NCI-H187 treated with DMSO at 0.1 percent for 48 hours (cell line): Measurements from ENCODE around the gene CDADC1.
"Not testable (repeated sequence)": the region's sequence is repeated elsewhere in the genome, so short reads cannot be mapped to it uniquely, and the experiment has no call there.

Source experiments
- DNase-seq: peaks from one replicate; lab custom pipeline; 2025; lab: John Stamatoyannopoulos, UW

Gene CDADC1

DNA sequence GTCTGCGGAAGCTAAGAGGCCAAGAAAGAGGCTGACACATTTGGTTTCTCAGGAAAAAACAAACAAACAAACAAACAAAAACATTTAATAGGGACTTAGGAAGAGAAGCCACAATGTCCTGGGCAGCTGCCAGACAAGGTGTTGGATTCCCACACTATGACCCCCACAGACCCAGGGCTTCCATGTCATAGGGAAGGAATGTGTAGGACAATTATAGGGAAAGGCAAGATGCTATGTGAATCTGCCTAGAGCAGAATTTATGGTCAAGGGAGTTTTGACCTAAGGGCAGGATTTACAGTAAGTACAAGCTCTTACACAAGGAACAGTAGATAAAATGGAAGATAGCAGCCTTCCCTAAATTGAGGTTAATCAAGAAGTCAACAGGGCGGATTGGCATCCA is 9.1 kb upstream of the CDADC1 start:
- no peak for DNase-seq

DNA sequence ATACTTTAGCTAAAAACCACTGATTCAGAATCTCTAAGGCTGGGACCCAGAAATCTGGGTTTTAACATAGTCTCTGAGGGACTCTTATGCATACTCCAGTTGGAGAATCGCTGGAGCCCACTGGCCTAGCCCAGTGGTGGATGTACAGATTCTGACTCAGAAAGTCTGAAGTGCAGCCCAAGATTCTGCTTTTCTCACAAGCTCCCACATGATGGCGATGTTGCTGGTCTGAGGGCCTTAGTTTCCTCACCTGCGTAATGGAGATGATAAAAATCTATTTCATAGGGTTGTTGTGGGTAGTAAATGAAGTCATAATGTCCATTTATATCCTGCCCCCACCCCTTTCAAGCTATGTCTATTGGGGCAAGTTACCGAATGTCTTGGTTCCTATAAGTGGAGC is 7.7 kb upstream of the CDADC1 start:
- no peak for DNase-seq

DNA sequence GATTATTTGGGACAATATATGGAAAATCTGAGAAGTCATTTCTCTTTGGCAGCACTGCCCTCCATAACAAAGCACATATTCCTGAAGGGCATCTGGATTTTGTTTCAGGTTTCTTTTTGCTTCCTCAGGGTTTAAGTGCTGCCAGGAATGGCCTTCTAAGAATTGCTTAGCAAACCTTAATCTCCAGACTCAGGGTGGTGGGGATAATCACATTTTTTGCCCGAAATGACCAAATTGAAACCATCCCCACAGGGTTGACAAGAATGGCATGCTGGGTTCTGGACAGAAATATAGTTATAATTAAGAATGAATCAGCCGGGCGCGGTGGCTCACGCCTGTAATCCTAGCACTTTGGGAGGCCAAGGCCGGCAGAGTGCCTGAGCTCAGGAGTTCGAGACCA is 6.4 kb upstream of the CDADC1 start:
- DNase-seq, result no peak

DNA sequence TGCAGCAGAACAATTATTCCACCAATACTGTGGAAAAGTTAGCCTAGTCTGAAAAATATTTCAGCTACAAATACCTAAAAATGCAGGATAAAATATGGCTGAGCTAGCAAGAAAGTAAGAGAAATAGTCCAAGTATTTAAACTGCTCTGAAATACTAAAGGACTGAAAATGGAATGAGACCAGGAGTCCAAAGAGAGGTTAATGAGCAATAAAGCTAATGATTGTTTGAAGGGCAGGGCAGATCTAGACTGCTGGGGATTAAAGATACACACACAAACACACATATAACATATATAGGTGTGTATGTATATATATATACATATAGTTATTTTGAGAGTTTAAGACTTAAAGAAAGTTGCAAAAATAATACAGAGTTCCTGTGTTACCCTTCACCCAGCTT is 2.6 kb upstream of the CDADC1 start:
- DNase-seq, result no peak

DNA sequence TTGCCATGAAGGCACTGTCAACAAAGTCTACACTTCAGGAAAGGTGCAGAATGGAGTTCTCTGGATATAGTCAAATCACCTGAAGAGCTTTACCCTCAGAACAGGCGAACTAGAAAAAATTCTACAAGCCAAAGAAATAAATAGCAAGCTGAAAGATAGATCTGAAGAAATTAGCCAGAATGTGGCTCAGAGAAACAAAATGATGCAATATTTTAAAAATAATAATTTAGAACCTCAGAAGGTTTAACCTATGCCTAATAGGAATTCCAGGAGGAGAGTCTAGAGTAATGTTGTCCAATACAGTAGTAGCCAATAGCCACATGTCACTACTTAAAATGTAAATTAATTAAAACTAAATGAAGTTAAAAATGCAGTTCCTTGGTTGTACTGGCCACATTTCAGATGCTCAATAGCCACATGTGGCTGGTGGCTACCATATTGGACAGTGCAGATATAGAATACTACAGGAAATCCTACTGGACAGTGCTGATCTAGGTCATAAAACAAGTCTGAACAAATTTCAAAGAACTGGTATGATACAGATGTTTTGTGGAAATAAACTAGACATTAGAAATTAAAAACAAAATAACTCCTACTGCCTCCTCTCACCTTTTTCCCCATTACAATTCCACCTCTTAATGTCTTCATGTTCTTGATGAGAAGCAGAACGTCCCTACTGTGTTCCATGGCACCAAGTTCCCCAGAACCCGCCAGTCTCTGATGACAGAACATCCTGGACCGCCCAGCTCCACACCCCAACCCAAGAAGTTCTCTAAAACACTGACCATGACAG is 679 bp upstream of the CDADC1 start:
- no peak for DNase-seq

DNA sequence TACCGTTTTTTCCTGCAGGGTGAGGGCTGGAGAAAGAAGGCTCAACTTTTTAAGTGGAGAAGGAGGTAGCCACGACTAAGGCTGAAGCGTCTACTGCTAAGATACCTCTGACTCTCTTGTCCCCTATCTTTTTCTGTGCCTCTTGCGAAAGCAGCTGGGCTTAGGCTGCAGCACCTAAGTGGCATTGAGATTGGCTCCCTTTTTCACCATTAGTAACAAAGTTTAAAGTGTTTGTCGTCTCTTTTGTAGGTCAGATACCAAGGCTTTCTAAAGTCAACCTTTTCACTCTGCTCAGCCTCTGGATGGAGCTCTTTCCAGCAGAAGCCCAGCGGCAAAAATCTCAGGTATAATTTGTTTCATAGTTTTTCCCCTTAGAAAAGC is 887 bp downstream of the CDADC1 start:
- no peak for DNase-seq

DNA sequence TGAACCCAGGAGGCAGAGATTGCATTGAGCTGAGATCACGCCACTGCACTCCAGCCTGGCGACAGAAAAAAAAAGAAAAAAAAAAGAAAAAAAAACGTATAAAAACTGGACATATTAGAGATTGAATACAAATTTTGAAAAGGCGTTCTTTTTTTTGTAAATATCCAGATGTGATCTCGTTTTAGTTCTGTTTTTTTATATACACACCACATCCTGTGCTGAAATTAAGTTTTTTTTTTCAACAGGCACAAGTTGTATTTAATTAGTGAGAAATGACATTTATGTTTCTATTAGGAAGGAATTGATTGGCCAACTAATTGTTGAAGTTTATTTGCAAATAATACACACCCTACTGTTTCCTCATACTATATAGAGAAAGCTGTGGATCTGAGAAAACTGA is 3.6 kb downstream of the CDADC1 start:
- no peak for DNase-seq

DNA sequence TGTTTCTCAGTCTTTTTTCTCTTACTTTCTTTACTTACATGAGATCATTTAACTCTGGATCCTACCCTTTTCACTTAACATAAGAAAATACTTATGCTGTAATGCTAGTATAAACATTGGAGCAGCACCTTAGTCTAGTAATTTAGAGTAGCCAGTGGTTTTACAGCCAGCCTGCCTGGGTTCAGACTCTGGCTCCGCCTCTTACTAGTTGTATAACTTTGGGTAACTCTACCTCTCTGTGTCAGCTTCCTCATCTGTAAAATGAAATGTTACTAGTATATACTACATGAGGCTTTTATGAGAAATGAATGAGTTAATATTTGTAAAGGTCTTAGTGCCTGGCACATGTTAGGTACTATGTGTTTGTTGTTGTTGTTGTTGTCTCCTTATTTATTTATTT is 5.6 kb downstream of the CDADC1 start:
- no peak for DNase-seq

DNA sequence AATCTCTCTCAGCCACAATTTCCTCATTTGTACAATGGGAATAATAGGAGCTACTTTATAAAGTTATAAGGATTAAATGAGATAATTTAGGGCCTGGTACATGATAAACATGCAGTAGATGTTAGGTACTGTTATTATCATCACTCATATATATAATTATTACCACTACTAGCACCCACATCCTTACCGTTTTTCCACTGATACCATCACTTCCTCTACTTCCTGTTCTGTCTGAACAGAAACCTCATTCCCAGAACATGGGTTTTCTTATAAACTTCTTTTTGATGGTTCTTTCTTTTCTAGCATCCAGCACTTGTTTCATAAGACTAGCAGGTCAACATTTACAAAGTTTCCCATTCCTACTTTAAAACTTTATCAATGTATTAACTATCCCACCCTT is 6.3 kb downstream of the CDADC1 start:
- no peak for DNase-seq

DNA sequence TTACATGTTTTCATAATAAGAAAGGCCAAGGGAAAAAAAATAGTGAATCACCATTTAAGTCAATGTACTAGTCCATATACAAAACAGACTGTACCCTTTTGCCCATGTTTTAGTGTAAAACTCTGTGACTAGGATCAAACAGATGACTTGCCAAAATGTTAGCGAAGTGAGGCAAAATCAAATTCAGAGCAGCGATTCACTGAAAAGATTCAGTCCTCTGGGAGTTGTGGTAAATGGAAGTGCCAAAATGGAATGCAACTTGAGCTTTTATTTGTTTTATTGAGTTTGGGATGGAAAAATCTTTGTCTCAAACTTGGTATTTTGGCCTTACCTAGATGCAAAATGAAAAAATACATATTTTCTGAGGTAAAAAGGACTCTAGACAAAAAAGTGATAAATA is 9.1 kb downstream of the CDADC1 start:
- DNase-seq, result no peak

DNA sequence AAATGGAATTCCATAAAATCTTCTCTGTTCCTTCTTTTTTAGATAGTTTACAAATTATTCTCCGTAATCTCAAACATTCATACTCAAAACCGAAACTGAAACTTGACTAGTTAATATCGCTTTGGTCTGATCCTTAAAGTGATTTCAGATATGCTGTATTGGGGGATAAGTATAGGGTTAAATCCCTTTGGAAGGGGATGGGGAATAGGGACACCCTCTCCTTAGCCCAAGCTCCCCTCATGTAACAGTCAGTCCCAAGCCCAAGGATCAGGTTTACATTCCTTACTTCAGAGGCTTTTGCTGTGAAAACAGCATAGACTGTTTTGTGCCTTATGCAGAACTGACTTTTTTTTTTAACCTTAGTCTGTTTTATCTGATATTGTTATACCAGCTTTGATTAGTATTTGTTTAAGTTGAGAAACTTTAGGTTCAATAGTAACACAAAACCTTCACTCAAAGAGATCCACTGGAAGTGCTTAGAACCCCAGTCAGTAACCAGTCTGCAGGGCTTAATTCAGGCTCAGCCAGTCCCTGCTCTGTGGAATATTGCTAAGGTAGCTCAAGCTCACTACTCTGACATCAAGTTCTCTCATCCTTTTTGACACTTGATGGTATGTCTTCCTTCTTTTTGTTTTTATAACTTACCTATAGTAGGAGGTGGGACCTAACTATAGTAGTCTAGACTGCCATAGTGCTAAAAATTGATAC is 10.5 kb downstream of the CDADC1 start:
- DNase-seq, result no peak

DNA sequence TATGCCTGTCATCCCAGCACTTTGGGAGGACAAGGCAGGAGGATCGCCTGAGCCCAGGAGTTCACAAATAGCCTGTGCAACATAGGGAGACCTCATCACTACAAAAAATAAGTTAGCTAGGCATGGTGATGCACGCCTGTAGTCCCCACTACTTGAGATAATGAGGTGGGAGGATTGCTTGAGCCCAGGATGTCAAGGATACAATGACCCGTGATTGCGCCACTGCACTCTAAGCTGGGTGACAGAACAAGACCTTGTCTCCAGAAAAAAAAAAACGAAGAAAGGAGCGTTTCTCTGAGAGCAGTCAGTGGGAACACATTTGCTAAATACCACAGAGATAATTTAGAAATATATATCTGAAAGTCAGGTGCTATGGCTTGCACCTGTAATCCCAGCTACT is 11.9 kb downstream of the CDADC1 start:
- no peak for DNase-seq

DNA sequence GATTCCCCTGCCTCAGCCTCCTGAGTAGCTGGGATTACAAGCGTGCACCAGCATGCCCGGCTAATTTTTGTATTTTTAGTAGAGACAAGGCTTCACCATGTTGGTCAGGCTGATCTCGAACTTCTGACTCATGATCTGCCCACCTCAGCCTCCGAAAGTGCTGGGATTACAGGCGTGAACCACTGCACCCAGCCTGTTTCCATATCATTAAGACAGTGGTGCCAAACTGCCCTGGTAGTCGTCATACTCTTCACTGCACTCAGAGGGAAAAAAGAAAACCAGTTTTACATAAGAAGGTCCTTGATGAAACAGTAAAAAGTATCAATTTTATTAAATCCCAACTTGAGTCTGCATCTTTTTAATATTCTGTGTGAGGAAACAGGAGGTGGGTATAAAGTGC is 14.9 kb downstream of the CDADC1 start:
- no peak for DNase-seq

DNA sequence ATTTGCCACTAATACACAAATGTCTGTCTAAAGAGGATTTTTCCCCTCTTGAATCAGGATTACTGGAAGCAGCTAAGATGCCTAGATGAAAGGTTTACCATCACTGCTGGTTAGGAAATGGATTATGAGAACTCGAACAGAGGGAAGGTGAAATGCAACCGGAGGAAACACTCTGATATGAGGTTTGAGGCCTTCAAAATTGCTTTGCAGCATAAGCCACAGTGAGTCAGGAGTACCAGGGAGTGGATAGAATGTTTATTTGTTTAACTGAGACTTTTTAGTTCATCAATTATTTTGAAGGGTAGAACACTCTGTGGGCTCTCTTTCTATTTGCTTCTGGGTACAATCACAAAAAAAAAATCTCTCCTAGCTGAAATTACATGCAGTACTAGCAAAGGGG is 18.1 kb downstream of the CDADC1 start:
- no peak for DNase-seq

DNA sequence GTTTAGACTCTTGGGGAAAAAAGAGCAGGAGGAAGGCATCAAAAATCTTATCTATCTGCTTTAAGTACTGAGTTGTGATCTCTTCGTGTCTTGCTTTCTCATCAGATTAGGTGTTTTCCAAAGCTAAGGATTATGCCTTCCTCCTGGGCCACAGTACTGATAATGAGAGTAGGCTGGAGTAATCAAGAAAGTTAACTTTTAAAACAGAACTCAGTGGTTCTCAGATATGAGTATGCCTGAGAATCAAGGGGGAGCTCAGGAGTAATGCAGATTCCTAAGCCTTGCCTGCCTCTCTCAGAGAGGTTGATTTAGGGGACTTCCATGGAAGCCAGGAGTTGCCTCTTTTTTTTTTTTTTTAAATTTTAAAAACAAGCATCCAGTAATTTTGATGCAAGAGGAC is 23.5 kb downstream of the CDADC1 start:
- no peak for DNase-seq

DNA sequence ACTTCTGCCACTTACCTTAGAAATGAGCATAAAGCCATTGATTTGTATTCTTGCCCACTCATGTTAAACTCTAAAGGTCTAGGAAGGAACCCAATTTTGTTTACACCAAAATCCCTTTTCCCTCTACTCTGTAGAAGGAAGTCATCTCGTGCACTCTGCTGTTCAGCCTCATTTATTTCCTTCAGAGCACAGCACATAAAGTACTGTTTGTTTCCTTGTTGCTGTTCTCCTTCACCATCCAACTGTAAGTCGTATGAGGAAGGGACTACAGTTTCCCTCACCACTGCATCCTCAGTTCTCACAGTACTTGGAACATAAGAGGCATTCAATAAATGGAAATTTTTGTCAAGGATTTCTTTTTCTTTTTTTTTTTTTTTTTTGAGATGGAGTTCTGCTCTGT is 24.6 kb downstream of the CDADC1 start:
- no peak for DNase-seq

DNA sequence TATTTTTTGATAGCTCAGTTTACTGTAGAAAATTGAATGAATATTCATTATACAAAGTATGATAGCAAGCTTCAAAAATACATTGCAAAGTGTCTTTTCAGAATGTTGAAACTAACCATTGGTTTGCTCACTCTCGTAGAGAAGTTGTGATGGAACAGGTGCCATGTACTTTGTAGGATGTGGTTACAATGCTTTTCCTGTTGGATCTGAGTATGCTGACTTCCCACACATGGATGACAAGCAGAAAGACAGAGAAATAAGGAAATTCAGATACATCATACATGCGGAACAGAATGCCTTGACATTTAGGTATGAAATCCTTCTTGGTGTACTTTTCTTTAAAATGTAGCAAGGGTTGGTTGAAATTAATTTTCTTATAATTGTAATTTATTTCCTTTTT is 30.5 kb downstream of the CDADC1 start:
- DNase-seq, result no peak

DNA sequence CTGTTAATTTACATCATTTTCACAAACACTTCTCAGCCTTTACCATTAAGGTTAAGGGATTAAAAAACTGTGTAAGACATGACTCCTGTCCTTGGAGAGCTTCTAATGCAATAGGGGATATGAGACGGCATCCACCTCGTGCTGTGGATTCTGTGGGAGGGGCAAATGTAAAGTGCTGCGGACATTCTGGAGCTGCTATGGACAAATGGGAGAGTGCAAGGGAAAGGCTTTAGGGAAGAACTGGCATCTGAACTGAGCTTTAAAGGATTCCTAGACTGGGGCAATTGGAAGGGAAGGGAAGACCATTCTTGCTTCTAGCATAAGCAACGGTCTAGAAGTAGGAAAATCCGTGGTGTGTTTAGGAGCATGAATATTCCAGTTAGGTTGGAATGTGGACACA is 31.4 kb downstream of the CDADC1 start:
- DNase-seq, result no peak

DNA sequence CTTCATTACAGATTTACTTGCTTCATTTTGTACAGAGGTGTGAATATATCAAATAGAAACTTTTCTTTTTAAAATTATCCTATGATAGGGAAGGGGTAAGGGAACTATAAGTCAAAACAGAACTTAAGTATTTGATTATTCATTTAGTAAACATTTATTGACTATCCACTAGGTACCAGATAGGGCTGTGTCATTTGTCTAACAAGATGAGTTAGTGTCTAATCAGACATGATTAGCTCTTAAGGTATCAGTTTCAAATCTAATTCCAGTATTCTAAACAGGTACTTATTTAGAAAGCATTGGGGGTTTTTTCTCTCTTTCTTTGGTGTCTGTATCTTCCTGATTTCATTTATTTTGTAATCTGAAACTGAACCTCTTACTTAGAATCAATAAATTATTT is 32.2 kb downstream of the CDADC1 start:
- DNase-seq, result no peak

DNA sequence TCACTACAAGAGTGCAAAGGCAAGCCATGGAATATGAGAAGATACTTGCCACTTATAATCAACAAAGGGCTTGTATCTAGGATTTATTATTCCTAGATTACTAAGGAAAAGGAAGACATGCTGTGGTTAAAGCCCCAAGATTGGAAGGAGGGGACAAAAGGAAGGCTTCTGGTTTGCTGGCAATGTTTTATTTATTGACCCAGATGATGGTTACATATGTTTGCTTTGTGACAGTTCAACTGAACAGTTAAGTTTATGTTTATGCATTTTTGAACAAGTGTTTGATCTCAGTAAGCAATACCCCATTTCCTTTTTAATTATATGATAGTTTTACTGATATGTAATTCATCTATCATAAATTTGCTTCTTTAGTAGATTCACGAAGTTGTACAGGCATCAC is 40.3 kb downstream of the CDADC1 start:
- no peak for DNase-seq

DNA sequence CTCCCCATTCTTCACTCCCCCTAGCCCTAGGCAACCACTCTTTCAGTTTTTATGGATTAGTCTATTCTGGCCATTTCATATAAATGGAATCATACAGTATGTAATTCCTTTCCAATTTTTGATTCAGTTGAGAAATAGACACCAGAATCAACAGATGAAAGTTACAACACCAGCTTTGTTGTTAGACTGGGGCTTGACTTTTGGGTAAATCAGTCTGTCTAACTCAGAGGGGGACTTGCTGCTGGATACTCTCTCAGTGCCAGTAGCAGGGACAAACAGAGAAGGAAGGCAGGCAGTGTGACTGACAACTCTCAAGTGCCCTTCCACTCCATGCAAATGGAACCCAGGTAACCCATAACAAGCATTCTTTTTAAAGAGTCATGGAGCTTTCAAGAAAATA is 40.7 kb downstream of the CDADC1 start:
- no peak for DNase-seq

DNA sequence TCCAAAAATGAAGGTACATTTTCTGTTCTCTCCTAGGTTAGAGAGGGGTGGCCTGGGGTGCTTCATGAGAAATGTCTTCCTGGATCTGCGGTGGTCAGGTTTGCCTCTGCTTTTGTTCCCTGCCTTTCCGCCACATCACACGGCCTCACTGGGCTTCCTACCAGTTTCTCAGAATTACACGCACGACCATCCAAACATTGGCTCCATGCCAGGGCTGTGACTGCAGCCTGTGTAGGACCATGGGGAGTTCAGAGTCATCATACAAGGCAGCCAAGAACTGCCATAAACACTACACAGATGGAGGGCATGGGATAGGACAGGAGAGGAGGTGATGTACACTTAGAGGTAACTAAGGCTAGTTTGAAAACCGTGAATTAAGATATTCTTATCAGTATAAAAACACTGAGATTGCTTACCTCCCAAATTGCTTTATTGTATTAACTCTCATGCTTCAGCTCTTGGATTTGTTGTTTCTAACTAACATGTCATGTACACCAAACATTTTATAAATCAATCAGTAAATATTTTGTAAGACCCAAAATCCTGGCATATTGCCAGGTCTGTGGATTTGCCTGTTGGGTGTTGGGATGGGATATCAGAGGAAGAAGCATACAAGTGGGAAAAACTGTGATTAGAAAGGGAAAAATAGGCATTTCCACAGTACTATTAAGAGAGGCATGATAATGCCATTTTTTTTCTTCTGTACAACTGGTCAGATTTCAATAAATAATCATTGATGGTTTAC is 45.2 kb downstream of the CDADC1 start:
- DNase-seq, result no peak

DNA sequence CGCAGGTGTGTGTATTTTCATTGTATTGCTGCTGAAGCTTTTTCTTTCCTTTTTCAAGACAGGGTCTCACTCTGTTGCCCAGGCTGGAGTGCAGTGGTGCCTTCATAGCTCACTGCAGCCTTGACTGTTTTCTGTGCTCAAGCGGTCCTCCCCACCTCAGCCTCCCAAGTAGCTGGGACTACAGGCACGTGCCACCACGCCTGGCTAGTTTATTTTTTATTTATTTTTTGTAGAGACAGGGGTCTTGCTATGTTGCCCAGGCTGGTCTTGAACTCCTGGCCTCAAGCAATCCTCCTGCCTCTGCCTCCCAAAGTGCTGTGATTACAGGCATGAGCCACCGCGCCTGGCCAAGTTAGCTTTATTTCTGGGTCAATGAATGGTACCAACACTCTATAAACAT is 47.0 kb downstream of the CDADC1 start:
- DNase-seq, result not testable (repeated sequence)
